H1 (cell line): ENCODE data around the gene CALU. TPM values are rescaled to one million over a fixed set of nuclear protein-coding genes. Genes with fewer than 3 reads are reported as not detected.

Experiments used
- CTCF ChIA-PET: fragments of 300-600 bp; sonication (Branson Sonifier 250); formaldehyde crosslinking; loops from one replicate; lab custom pipeline; 2021; ENCODE audit not compliant: partially characterized antibody; lab: Charles Lee
- POLR2A ChIA-PET: fragments of 300-600 bp; sonication (Branson Sonifier 250); formaldehyde crosslinking; loops from one replicate; lab custom pipeline; 2021; ENCODE audit warnings: inconsistent platforms; ENCODE audit not compliant: partially characterized antibody; lab: Charles Lee
- DNase-seq, 2 experiments: peaks; one replicate each; pipeline versions ENCODE4 v3.0.0 to v3.0.0-alpha.2; 2010 to 2022; ENCODE audit warnings: low spot score in 2 of 2, low read depth in 1 of 2, mixed read lengths in 1 of 2
- FAIRE-seq: peaks from 2 replicates; lab custom pipeline; 2011; peaks lifted over from hg19 to GRCh38; lab: Jason Lieb, UNC
- H2AFZ ChIP-seq: 2 replicates; pipeline ENCODE4 v1.8.1; 2012; ENCODE audit warnings: low read length, inconsistent platforms
- H2AK5ac ChIP-seq: 2 replicates; pipeline ENCODE4 v1.6.1; 2013; ENCODE audit warnings: low read depth, low read length
- H2BK120ac ChIP-seq: replicated peaks from 2 replicates; pipeline ENCODE3; 2013; ENCODE audit warnings: low read depth, low read length, inconsistent platforms
- H2BK12ac ChIP-seq: 2 replicates; pipeline ENCODE4 v1.6.1; 2013; ENCODE audit warnings: low read depth, low read length
- H2BK15ac ChIP-seq: 2 replicates; pipeline ENCODE4 v1.6.1; 2013; ENCODE audit warnings: low read length
- H2BK20ac ChIP-seq: 2 replicates; pipeline ENCODE4 v1.6.1; 2013; ENCODE audit warnings: low read length
- H2BK5ac ChIP-seq: 2 replicates; pipeline ENCODE4 v1.6.1; 2013; ENCODE audit warnings: low read depth, low read length
- H3K14ac ChIP-seq: 2 replicates; pipeline ENCODE4 v1.6.1; 2013; ENCODE audit warnings: inconsistent platforms; ENCODE audit not compliant: insufficient read length
- H3K18ac ChIP-seq: 2 replicates; pipeline ENCODE4 v1.6.1; 2013; ENCODE audit warnings: low read length; ENCODE audit errors: extremely low read depth
- H3K23ac ChIP-seq: 2 replicates; pipeline ENCODE4 v1.6.1; 2013; ENCODE audit warnings: inconsistent platforms; ENCODE audit not compliant: insufficient read length
- H3K23me2 ChIP-seq: 2 replicates; pipeline ENCODE4 v1.6.1; 2013; ENCODE audit warnings: low read depth, low read length
- H3K27ac ChIP-seq: 2 replicates; pipeline ENCODE4 v1.6.1; 2011; ENCODE audit warnings: low read depth, low read length, inconsistent platforms
- H3K27me3 ChIP-seq, 4 experiments: replicated peaks in 1 of 4; 1 replicate in 1 of 4; 2 replicates in 3 of 4; pipeline versions ENCODE4 v1.6.1 to v1.8.1; 2011 to 2013; ENCODE audit warnings: low read length in 3 of 4, mild to moderate bottlenecking in 3 of 4, inconsistent platforms in 2 of 4, mixed read lengths in 2 of 4, moderate library complexity in 1 of 4; ENCODE audit not compliant: control insufficient read depth in 3 of 4, insufficient read depth in 3 of 4; ENCODE audit errors: extremely low read depth in 1 of 4
- H3K36me3 ChIP-seq, 4 experiments: 2 replicates each; pipeline versions ENCODE4 v1.6.1 to v1.8.1; 2011 to 2013; ENCODE audit warnings: mild to moderate bottlenecking in 4 of 4, low read length in 3 of 4, moderate library complexity in 2 of 4, control low read depth in 1 of 4, inconsistent platforms in 1 of 4; ENCODE audit not compliant: insufficient read depth in 4 of 4, control insufficient read depth in 2 of 4
- H3K4ac ChIP-seq: replicated peaks from 2 replicates; pipeline ENCODE3; 2013; ENCODE audit warnings: low read length, low read depth, mixed read lengths, inconsistent platforms; ENCODE audit not compliant: insufficient read length
- H3K4me1 ChIP-seq, 4 experiments: replicated peaks in 1 of 4; 1 replicate in 1 of 4; 2 replicates in 3 of 4; pipeline versions ENCODE4 v1.6.1 to v1.8.1; 2011 to 2013; ENCODE audit warnings: low read length in 3 of 4, inconsistent platforms in 2 of 4, mixed read lengths in 1 of 4; ENCODE audit not compliant: insufficient read depth in 4 of 4, control insufficient read depth in 3 of 4
- H3K4me2 ChIP-seq, 2 experiments: 2 replicates each; pipeline versions ENCODE4 v1.6.1 to v1.8.1; 2011 to 2013; ENCODE audit warnings: low read depth in 2 of 2, low read length in 2 of 2, control low read depth in 1 of 2, inconsistent platforms in 1 of 2, mild to moderate bottlenecking in 1 of 2; ENCODE audit not compliant: insufficient read depth in 1 of 2
- H3K4me3 ChIP-seq, 4 experiments: fragments of 200-600, 300-600 bp in 1 of 4; sonication (generic), shearing (Covaris generic), sonication (Bioruptor Twin) in 1 of 4; 2 replicates each; pipeline versions ENCODE4 v1.5.1 to v1.8.1; 2011 to 2016; ENCODE audit warnings: low read length in 4 of 4, low read depth in 3 of 4, control low read depth in 2 of 4, inconsistent platforms in 2 of 4, mild to moderate bottlenecking in 2 of 4, mixed read lengths in 1 of 4, moderate library complexity in 1 of 4; ENCODE audit not compliant: insufficient read depth in 2 of 4; ENCODE audit errors: extremely low read depth in 1 of 4
- H3K56ac ChIP-seq: replicated peaks from 2 replicates; pipeline ENCODE3; 2013; ENCODE audit warnings: low read depth, mild to moderate bottlenecking, mixed read lengths, low read length, inconsistent platforms; ENCODE audit not compliant: insufficient read length
- H3K79me1 ChIP-seq: 2 replicates; pipeline ENCODE4 v1.6.1; 2013; ENCODE audit warnings: low read depth, low read length, control low read depth
- H3K79me2 ChIP-seq, 2 experiments: 2 replicates each; pipeline versions ENCODE4 v1.6.1 to v1.8.1; 2012 to 2013; ENCODE audit warnings: low read length in 2 of 2, mild to moderate bottlenecking in 2 of 2, inconsistent platforms in 1 of 2; ENCODE audit not compliant: insufficient read depth in 2 of 2, control insufficient read depth in 1 of 2
- H3K9ac ChIP-seq, 4 experiments: replicated peaks in 1 of 4; 1 replicate in 1 of 4; 2 replicates in 3 of 4; pipeline versions ENCODE4 v1.6.1 to v1.8.1; 2011 to 2013; ENCODE audit warnings: low read depth in 3 of 4, low read length in 3 of 4, control low read depth in 2 of 4, mild to moderate bottlenecking in 2 of 4, moderate library complexity in 2 of 4, inconsistent platforms in 1 of 4; ENCODE audit errors: extremely low read depth in 1 of 4
- H3K9me3 ChIP-seq, 2 experiments: 2 replicates each; pipeline versions ENCODE4 v1.6.1 to v1.8.1; 2012 to 2013; ENCODE audit warnings: mild to moderate bottlenecking in 2 of 2, moderate library complexity in 2 of 2, control low read depth in 1 of 2, inconsistent platforms in 1 of 2, low read depth in 1 of 2, low read length in 1 of 2, mixed read lengths in 1 of 2; ENCODE audit not compliant: insufficient read depth in 2 of 2
- H4K20me1 ChIP-seq, 2 experiments: replicated peaks in 1 of 2; 2 replicates each; pipeline versions ENCODE3 to v1.8.1; 2011 to 2013; ENCODE audit warnings: inconsistent platforms in 2 of 2, low read length in 2 of 2, mild to moderate bottlenecking in 1 of 2; ENCODE audit not compliant: insufficient read depth in 2 of 2, control insufficient read depth in 1 of 2
- H4K5ac ChIP-seq: 2 replicates; pipeline ENCODE4 v1.6.1; 2013; ENCODE audit warnings: low read length, low read depth, mixed read lengths, inconsistent platforms; ENCODE audit not compliant: insufficient read length
- H4K8ac ChIP-seq: 2 replicates; pipeline ENCODE4 v1.8.0; 2013; ENCODE audit warnings: mild to moderate bottlenecking, moderate library complexity, low read length, inconsistent platforms; ENCODE audit not compliant: insufficient read depth; ENCODE audit errors: extremely low read depth
- H4K91ac ChIP-seq: replicated peaks from 2 replicates; pipeline ENCODE3; 2013; ENCODE audit warnings: low read length, mixed read lengths, inconsistent platforms; ENCODE audit not compliant: insufficient read length
- ASH2L ChIP-seq: fragments of 200-600, 300-600 bp; sonication (generic); IDR thresholded peaks from one replicate; pipeline ENCODE4 v1.7.1; 2017; ENCODE audit warnings: low read length
- CBX8 ChIP-seq: fragments of 300-800, 300-1000 bp; sonication (generic); IDR thresholded peaks from 2 replicates; pipeline ENCODE4 v1.7.1; 2016; ENCODE audit warnings: low read depth, low read length, borderline replicate concordance
- CREB1 ChIP-seq: IDR thresholded peaks from 2 replicates; pipeline ENCODE4 v1.6.1; 2012; ENCODE audit warnings: inconsistent platforms
- EP300 ChIP-seq, 2 experiments: IDR thresholded peaks; 1 replicate in 1 of 2; 2 replicates in 1 of 2; pipeline ENCODE4 v1.6.1; 2011 to 2012; ENCODE audit warnings: low read depth in 2 of 2, low read length in 2 of 2, mild to moderate bottlenecking in 2 of 2, borderline replicate concordance in 1 of 2, inconsistent platforms in 1 of 2, moderate library complexity in 1 of 2
- NANOG ChIP-seq: IDR thresholded peaks from 2 replicates; pipeline ENCODE4 v1.6.1; 2011; ENCODE audit warnings: low read length, low read depth, mild to moderate bottlenecking, inconsistent platforms; ENCODE audit not compliant: insufficient read depth, poor library complexity, severe bottlenecking
- POU5F1 ChIP-seq: IDR thresholded peaks from 2 replicates; pipeline ENCODE4 v1.6.1; 2011; ENCODE audit warnings: low read depth, mild to moderate bottlenecking, low read length, moderate library complexity
- SIN3A ChIP-seq, 2 experiments: IDR thresholded peaks in 1 of 2; conservative IDR thresholded peaks in 1 of 2; 2 replicates each; pipeline ENCODE4 v1.6.1; 2011 to 2012; ENCODE audit warnings: low read length in 2 of 2, improper control_type of control experiment in 1 of 2, low read depth in 1 of 2, mild to moderate bottlenecking in 1 of 2
- SIRT6 ChIP-seq: IDR thresholded peaks from one replicate; pipeline ENCODE4 v1.7.1; 2012; ENCODE audit warnings: low read length, inconsistent platforms
- SRF ChIP-seq: IDR thresholded peaks from 2 replicates; pipeline ENCODE4 v1.6.1; 2011; ENCODE audit warnings: mild to moderate bottlenecking, low read depth, low read length, moderate library complexity
- SUZ12 ChIP-seq: fragments of 200-600 bp; sonication (generic); IDR thresholded peaks from 2 replicates; pipeline ENCODE4 v1.6.1; 2012; ENCODE audit warnings: mild to moderate bottlenecking, inconsistent platforms, low read length, moderate library complexity, mixed read lengths
- TAF7 ChIP-seq: optimal IDR thresholded peaks from 2 replicates; pipeline ENCODE3; 2011; ENCODE audit warnings: low read depth, mild to moderate bottlenecking, inconsistent platforms, low read length, moderate library complexity, borderline replicate concordance
- TEAD4 ChIP-seq: IDR thresholded peaks from 2 replicates; pipeline ENCODE4 v1.6.1; 2012; ENCODE audit warnings: low read depth, low read length, inconsistent platforms, mixed read lengths
- ZNF274 ChIP-seq: IDR thresholded peaks from 2 replicates; pipeline ENCODE4 v1.7.0; 2012; ENCODE audit warnings: low read length, borderline replicate concordance; ENCODE audit errors: extremely low read depth
- WGBS, 2 experiments: shearing (Covaris generic) in 1 of 2; methylation state at CpG; one replicate each; pipeline versions ENCODE4 v1.1.6 to v1.1.7; 2013 to 2015; ENCODE audit warnings: low lambda C conversion rate in 2 of 2, mixed read lengths in 2 of 2, inconsistent platforms in 1 of 2, low coverage in 1 of 2, missing lambda C conversion rate in 1 of 2; ENCODE audit not compliant: insufficient replicate concordance in 2 of 2, insufficient coverage in 1 of 2, insufficient read length in 1 of 2; ENCODE audit errors: extremely low coverage in 1 of 2, missing lambda C conversion rate in 1 of 2; 5-methylcytosine and 5-hydroxymethylcytosine counted together
- polyA plus RNA-seq, 7 experiments: library from polyadenylated mRNA; depleted of rRNA in 3 of 7; stranded (reverse) in 5 of 7; unstranded in 2 of 7; fragments of >200 nt in 5 of 7; fragments of 200-250 nt in 2 of 7; gene quantifications; 1 replicate in 5 of 7; 2 replicates in 1 of 7; 4 replicates in 1 of 7; pipeline versions ENCODE4 v1.2.1 to v1.2.3, GENCODE V29; 2011 to 2013; ENCODE audit warnings: missing spikeins in 2 of 7, mixed read lengths in 2 of 7
- total RNA-seq: library from RNA; stranded (reverse); fragmentation: NEBNext Ultra II Directional; extraction: Animal tissue kit (Norgen Biotek cat#: 25700); gene quantifications from 2 replicates; pipeline ENCODE4 v1.2.1, GENCODE V29; 2021
- TF ChIP-seq, protein P1 (sequence below): IDR thresholded peaks from 2 replicates; pipeline ENCODE4 v1.6.1; 2012; ENCODE audit warnings: inconsistent platforms

CALU gene
- total and polyA plus RNA-seq, 2 of the 8 experiments (the other 6 are each of a cell fraction or from before 2014, with no cell fraction given): 67.2 to 170 TPM

DNA sequence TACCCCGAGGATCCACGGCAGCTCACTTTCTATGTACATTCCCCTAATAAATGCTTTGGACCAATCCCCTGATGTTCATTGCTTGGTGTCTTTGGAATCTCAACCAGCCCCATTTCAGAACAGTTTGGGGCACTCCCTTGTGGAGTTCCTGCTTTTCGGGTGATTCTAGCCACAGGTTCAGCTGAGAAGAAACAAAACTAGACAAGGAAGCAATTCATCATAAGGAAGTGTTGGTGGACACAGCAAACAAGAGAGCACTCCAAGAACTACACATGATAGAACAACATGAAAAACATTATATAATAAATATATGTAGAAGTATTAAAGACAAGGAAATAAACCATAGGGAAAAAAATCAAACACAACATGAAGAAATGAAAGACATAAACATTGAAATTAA is 46.6 kb downstream of the CALU start:
- CTCF ChIA-PET: interaction anchor here (0.9 to 2.8 kb wide), 9 partner anchors 9 to 100 kb away, joined by 3 to 13 read pairs (median 4); no protein-coding TSS in a partner anchor
- no peak for TF ChIP-seq ASH2L
- TF ChIP-seq, protein P1, sequence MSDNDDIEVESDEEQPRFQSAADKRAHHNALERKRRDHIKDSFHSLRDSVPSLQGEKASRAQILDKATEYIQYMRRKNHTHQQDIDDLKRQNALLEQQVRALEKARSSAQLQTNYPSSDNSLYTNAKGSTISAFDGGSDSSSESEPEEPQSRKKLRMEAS: no peak
- no peak for TF ChIP-seq ZNF274
- TF ChIP-seq SIN3A (conservative IDR thresholded peaks at IDR 0.05 in 1 of 2, IDR thresholded peaks at IDR 0.05 in 1 of 2; ENCODE audit: low read depth in 1 of 2, low read length in 2 of 2): no peak
- TF ChIP-seq CREB1: no peak
- no peak for TF ChIP-seq SRF
- no peak for TF ChIP-seq TAF7
- TF ChIP-seq POU5F1: no peak
- no peak for TF ChIP-seq SUZ12
- no peak for TF ChIP-seq CBX8
- no peak for TF ChIP-seq EP300 (IDR thresholded peaks at IDR 0.05; ENCODE audit: borderline replicate concordance in 1 of 2, low read depth in 2 of 2, low read length in 2 of 2)
- no peak for TF ChIP-seq NANOG
- TF ChIP-seq SIRT6: no peak
- TF ChIP-seq TEAD4: no peak

More for the DNA sequence above, 46.6 kb downstream of the CALU start:
- Histone ChIP-seq H2BK15ac (no peak overlapping the region), H2AK5ac (no peak overlapping the region), H4K5ac (no peak overlapping the region), H3K56ac (no peak overlapping the region), H2BK5ac (no peak overlapping the region), H3K36me3 (no peaks in the 10 kb centered on the region), H3K79me2 (no peaks in the 10 kb centered on the region), H2AFZ (no peak overlapping the region), H3K9me3 (no peaks in the 10 kb centered on the region), H4K8ac (no peak overlapping the region), H3K79me1 (no peaks in the 10 kb centered on the region), H2BK12ac (no peak overlapping the region), H3K4me1 (peaks cover 0 to 5% (median 1%) of the 10 kb centered on the region in 4 experiments; a peak in 4 of 7 replicates), H3K27ac (no peak overlapping the region), H3K4me2 (no peak overlapping the region), H3K18ac (no peak overlapping the region), H3K14ac (no peak overlapping the region), H2BK120ac (no peak overlapping the region), H3K4me3 (no peak overlapping the region), H3K23ac (no peak overlapping the region), H3K23me2 (peaks cover 8% of the 10 kb centered on the region), H2BK20ac (no peak overlapping the region), H3K27me3 (no peaks in the 10 kb centered on the region; a peak in 1 of 7 replicates), H4K20me1 (no peaks in the 10 kb centered on the region), H3K9ac (no peak overlapping the region), H4K91ac (no peak overlapping the region), H3K4ac (no peak overlapping the region)
- POLR2A ChIA-PET: interaction anchor here (1.4 to 1.7 kb wide), 2 partner anchors 10 to 26 kb away, joined by 3 read pairs; no protein-coding TSS in a partner anchor
- no peak for DNase-seq
- no peak for FAIRE-seq
- WGBS, 2 experiments: 94% methylated on average over 3 of the region's 3 CpGs; no CpG with 5 or more reads in 1 of the 2 experiments
